GM19463 (cell line): Measurements from ENCODE around the gene WNT11.

Source experiments
- ATAC-seq: cut with Tn5 transposase; IDR thresholded peaks from one replicate; pipeline ENCODE4 v1.9.1; 2021; ENCODE audit warnings: mild to moderate bottlenecking, moderate library complexity; ENCODE audit not compliant: unreplicated experiment

The WNT11 gene

GRCh38 chr11:76219243-76219642 is 12.9 kb upstream of the WNT11 start:
- ATAC-seq: no peak

GRCh38 chr11:76218449-76219178 is 12.3 kb upstream of the WNT11 start:
- no peak for ATAC-seq

- ATAC-seq: no peak
Measured at GRCh38 chr11:76217653-76218160, 11.4 kb upstream of the WNT11 start.

- ATAC-seq: no peak
Measured at GRCh38 chr11:76216536-76217325, 10.4 kb upstream of the WNT11 start.

- ATAC-seq: no peak
Measured at GRCh38 chr11:76215941-76216340, 9.6 kb upstream of the WNT11 start.

- ATAC-seq: no peak
Measured at GRCh38 chr11:76214968-76215548, 8.8 kb upstream of the WNT11 start.

GRCh38 chr11:76214186-76214585 is 7.9 kb upstream of the WNT11 start:
- no peak for ATAC-seq

- ATAC-seq: no peak
Measured at GRCh38 chr11:76212086-76213035, 6.1 kb upstream of the WNT11 start.

GRCh38 chr11:76210931-76211851 is 4.9 kb upstream of the WNT11 start:
- no peak for ATAC-seq

- no peak for ATAC-seq
Measured at GRCh38 chr11:76209973-76210930, 4.0 kb upstream of the WNT11 start.

GRCh38 chr11:76209375-76209972 is 3.2 kb upstream of the WNT11 start:
- no peak for ATAC-seq

GRCh38 chr11:76208438-76209374 is 2.4 kb upstream of the WNT11 start:
- peak; percentile 36 for ATAC-seq

GRCh38 chr11:76207642-76208401 is 1.5 kb upstream of the WNT11 start:
- ATAC-seq: no peak

- no peak for ATAC-seq
Measured at GRCh38 chr11:76206077-76206326, 300 bp downstream of the WNT11 start.

- ATAC-seq: no peak
Measured at GRCh38 chr11:76205252-76206076, 838 bp downstream of the WNT11 start.

- ATAC-seq: no peak
Measured at GRCh38 chr11:76203937-76204336, 2.4 kb downstream of the WNT11 start.
